ENCODE measurements around the gene GOSR1.

- TF ChIP-seq CTCF (conservative IDR thresholded peaks at IDR 0.05) (no peak), ZFX (IDR thresholded peaks at IDR 0.05) (no peak)
Measured at GRCh38 chr17:30468465-30468864, 8.7 kb upstream of the GOSR1 start.

Data from C4-2B (cell line).